Uterus (tissue), 2 donors: ENCODE measurements around the gene GAL.

Experiments
- POLR2A ChIP-seq, 2 donors: fragments of 450-650 bp; IDR thresholded peaks; one replicate each; pipeline ENCODE4 v1.6.1; 2016; ENCODE audit warnings: antibody characterized with exemption in 2 of 2, mild to moderate bottlenecking in 1 of 2, moderate library complexity in 1 of 2
- TF ChIP-seq, protein P1 (sequence below), 4 experiments: fragments of 200-600 bp in 2 of 4; fragments of 450-650 bp in 2 of 4; sonication (generic) in 2 of 4; IDR thresholded peaks; one replicate each; pipeline ENCODE4 v1.5.1; 2016 to 2019; ENCODE audit warnings: antibody characterized with exemption in 4 of 4, mild to moderate bottlenecking in 2 of 4, moderate library complexity in 1 of 4

DNA sequence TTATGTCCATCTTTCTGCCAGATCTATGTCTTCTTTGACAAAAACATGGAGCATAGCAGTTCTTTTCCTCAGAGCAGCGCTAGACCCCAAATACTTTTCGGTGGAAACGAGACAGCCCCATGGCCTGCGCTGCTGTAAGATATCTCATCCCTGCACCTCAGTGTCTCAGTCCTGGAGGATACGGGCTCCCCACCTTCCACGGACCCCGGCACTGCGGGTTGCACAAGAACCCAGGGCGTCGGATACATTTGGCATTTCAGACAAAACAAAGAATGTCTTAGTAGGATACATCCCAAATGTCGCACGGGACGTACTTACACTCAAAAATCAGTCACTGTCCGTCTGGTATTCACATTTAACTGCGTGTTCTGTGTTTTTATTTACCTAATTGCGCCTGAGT lies 9.9 kb upstream of the GAL start:
- TF ChIP-seq, protein P1, sequence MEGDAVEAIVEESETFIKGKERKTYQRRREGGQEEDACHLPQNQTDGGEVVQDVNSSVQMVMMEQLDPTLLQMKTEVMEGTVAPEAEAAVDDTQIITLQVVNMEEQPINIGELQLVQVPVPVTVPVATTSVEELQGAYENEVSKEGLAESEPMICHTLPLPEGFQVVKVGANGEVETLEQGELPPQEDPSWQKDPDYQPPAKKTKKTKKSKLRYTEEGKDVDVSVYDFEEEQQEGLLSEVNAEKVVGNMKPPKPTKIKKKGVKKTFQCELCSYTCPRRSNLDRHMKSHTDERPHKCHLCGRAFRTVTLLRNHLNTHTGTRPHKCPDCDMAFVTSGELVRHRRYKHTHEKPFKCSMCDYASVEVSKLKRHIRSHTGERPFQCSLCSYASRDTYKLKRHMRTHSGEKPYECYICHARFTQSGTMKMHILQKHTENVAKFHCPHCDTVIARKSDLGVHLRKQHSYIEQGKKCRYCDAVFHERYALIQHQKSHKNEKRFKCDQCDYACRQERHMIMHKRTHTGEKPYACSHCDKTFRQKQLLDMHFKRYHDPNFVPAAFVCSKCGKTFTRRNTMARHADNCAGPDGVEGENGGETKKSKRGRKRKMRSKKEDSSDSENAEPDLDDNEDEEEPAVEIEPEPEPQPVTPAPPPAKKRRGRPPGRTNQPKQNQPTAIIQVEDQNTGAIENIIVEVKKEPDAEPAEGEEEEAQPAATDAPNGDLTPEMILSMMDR (IDR thresholded peaks at IDR 0.05), result no peak
- no peak for TF ChIP-seq POLR2A (IDR thresholded peaks at IDR 0.05)
